Uterus (tissue), 4 donors: Measurements from ENCODE around the gene NXT1. TPM values are rescaled to one million over a fixed set of nuclear protein-coding genes. Genes with fewer than 3 reads are reported as not detected.

Experiments
- DNase-seq, 2 donors: peaks; one replicate each; pipeline ENCODE4 v3.0.0-alpha.2; 2019 to 2020
- H3K27ac ChIP-seq, 2 donors: fragments of 200-600 bp; sonication (generic); 1 replicate in 1 of 2; 2 replicates in 1 of 2; pipeline ENCODE4 v1.5.1; 2016 to 2018
- H3K27me3 ChIP-seq, 2 donors: fragments of 200-600 bp; sonication (generic); one replicate each; pipeline ENCODE4 v1.5.1; 2018 to 2019; ENCODE audit warnings: control low read depth in 1 of 2
- H3K36me3 ChIP-seq, 2 donors: fragments of 200-600 bp; sonication (generic); one replicate each; pipeline ENCODE4 v1.5.1; 2019; ENCODE audit warnings: control low read depth in 1 of 2
- H3K4me1 ChIP-seq, 2 donors: fragments of 200-600 bp; sonication (generic); one replicate each; pipeline ENCODE4 v1.5.1; 2018 to 2019; ENCODE audit warnings: control low read depth in 1 of 2
- H3K4me3 ChIP-seq, 2 donors: fragments of 200-600 bp; sonication (generic); 1 replicate in 1 of 2; 2 replicates in 1 of 2; pipeline ENCODE4 v1.5.1; 2018 to 2019; ENCODE audit warnings: mild to moderate bottlenecking in 1 of 2
- H3K9me3 ChIP-seq, 2 donors: fragments of 200-600 bp; sonication (generic); one replicate each; pipeline ENCODE4 v1.5.1; 2019; ENCODE audit warnings: control low read depth in 1 of 2
- CTCF ChIP-seq, 4 experiments: fragments of 200-600 bp in 2 of 4; fragments of 450-650 bp in 2 of 4; sonication (generic) in 2 of 4; IDR thresholded peaks; one replicate each; pipeline ENCODE4 v1.5.1; 2016 to 2019; ENCODE audit warnings: antibody characterized with exemption in 4 of 4, mild to moderate bottlenecking in 2 of 4, moderate library complexity in 1 of 4
- POLR2A ChIP-seq, 2 donors: fragments of 450-650 bp; IDR thresholded peaks; one replicate each; pipeline ENCODE4 v1.6.1; 2016; ENCODE audit warnings: antibody characterized with exemption in 2 of 2, mild to moderate bottlenecking in 1 of 2, moderate library complexity in 1 of 2
- intact Hi-C: fragments of 100-400 bp; cut with DNase I; formaldehyde crosslinking; loops from one replicate; pipeline ENCODE4 v1.15.1; 2023; ENCODE audit warnings: low total_unique reads
- total RNA-seq, 4 donors: library from RNA; depleted of rRNA in 3 of 4; stranded (reverse); fragments of >200 nt in 3 of 4; gene quantifications; one replicate each; pipeline versions ENCODE4 v1.1.0 to v1.2.4, GENCODE V29; 2014 to 2023
- donor health status: DM: yes; HTN: yes; CAD: no.

NXT1 gene
- total RNA-seq, 4 donors from 2014 or later = 28.9 to 37.0 (median 32.3) TPM

GRCh38 chr20:23374441-23374840 lies 23.9 kb downstream of the NXT1 start:
- TF ChIP-seq CTCF (IDR thresholded peaks at IDR 0.05) (no peak), POLR2A (IDR thresholded peaks at IDR 0.05) (no peak)
- no peaks in the 10 kb centered on the region for H3K27me3 ChIP-seq
- H3K36me3 ChIP-seq = no peaks in the 10 kb centered on the region
- H3K27ac ChIP-seq = no peak overlapping the region
- no peaks in the 10 kb centered on the region for H3K9me3 ChIP-seq
- H3K4me3 ChIP-seq = no peak overlapping the region
- no peak for DNase-seq
- H3K4me1 ChIP-seq = no peaks in the 10 kb centered on the region
- intact Hi-C loops = no loop called here

- Histone ChIP-seq H3K4me1 (no peaks in the 10 kb centered on the region), H3K4me3 (no peak overlapping the region), H3K27ac (no peak overlapping the region), H3K27me3 (no peaks in the 10 kb centered on the region), H3K9me3 (no peaks in the 10 kb centered on the region), H3K36me3 (no peaks in the 10 kb centered on the region)
- TF ChIP-seq POLR2A (IDR thresholded peaks at IDR 0.05) = no peak
- TF ChIP-seq CTCF (IDR thresholded peaks at IDR 0.05) = no peak
- DNase-seq = no peak
- intact Hi-C loops = no loop called here
Observed at GRCh38 chr20:23375827-23376226, 25.2 kb downstream of the NXT1 start.

GRCh38 chr20:23379772-23380171 lies 29.2 kb downstream of the NXT1 start:
- intact Hi-C loops = no loop called here
- Histone ChIP-seq H3K27me3 (no peaks in the 10 kb centered on the region), H3K4me1 (no peaks in the 10 kb centered on the region), H3K36me3 (no peaks in the 10 kb centered on the region), H3K4me3 (no peak overlapping the region), H3K27ac (no peak overlapping the region), H3K9me3 (no peaks in the 10 kb centered on the region)
- TF ChIP-seq POLR2A (IDR thresholded peaks at IDR 0.05) (no peak), CTCF (IDR thresholded peaks at IDR 0.05) (no peak)
- no peak for DNase-seq

GRCh38 chr20:23381876-23382275 lies 31.3 kb downstream of the NXT1 start:
- Histone ChIP-seq H3K27ac (no peak overlapping the region), H3K4me1 (no peaks in the 10 kb centered on the region), H3K36me3 (no peaks in the 10 kb centered on the region), H3K9me3 (no peaks in the 10 kb centered on the region), H3K27me3 (no peaks in the 10 kb centered on the region), H3K4me3 (no peak overlapping the region)
- no peak for DNase-seq
- TF ChIP-seq CTCF (IDR thresholded peaks at IDR 0.05) (no peak), POLR2A (IDR thresholded peaks at IDR 0.05) (no peak)
- intact Hi-C loops = no loop called here

- no peak overlapping the region for H3K4me3 ChIP-seq
- H3K27me3 ChIP-seq = no peaks in the 10 kb centered on the region
- H3K9me3 ChIP-seq = no peaks in the 10 kb centered on the region
- intact Hi-C loops = no loop called here
- H3K36me3 ChIP-seq = no peaks in the 10 kb centered on the region
- no peak for DNase-seq
- H3K27ac ChIP-seq = no peak overlapping the region
- no peak for TF ChIP-seq POLR2A (IDR thresholded peaks at IDR 0.05)
- H3K4me1 ChIP-seq = no peaks in the 10 kb centered on the region
Observed at GRCh38 chr20:23386304-23387117, 35.9 kb downstream of the NXT1 start.
